Mesenchymal stem cell (in vitro differentiated cells and primary cell): ENCODE measurements around the gene PRCC.

ENCODE experiments used
- DNase-seq: peaks from one replicate; pipeline ENCODE4 v3.0.0-alpha.2; 2013
- H2AFZ ChIP-seq: one replicate; pipeline ENCODE4 v1.6.1; 2013; ENCODE audit warnings: low read depth, mild to moderate bottlenecking, control low read depth, inconsistent platforms, low read length, moderate library complexity
- H2AK5ac ChIP-seq: 2 replicates; pipeline ENCODE4 v1.6.1; 2013; ENCODE audit warnings: low read length, moderate library complexity, mild to moderate bottlenecking, inconsistent platforms; ENCODE audit not compliant: severe bottlenecking
- H2BK120ac ChIP-seq: one replicate; pipeline ENCODE4 v1.6.1; 2013; ENCODE audit warnings: low read depth, mild to moderate bottlenecking, inconsistent platforms, low read length, moderate library complexity
- H2BK12ac ChIP-seq, 2 experiments: one replicate each; pipeline ENCODE4 v1.6.1; 2013; ENCODE audit warnings: inconsistent platforms in 2 of 2, low read length in 2 of 2, mild to moderate bottlenecking in 2 of 2, moderate library complexity in 2 of 2, control low read depth in 1 of 2
- H2BK15ac ChIP-seq: one replicate; pipeline ENCODE4 v1.6.1; 2013; ENCODE audit warnings: mild to moderate bottlenecking, low read depth, inconsistent platforms; ENCODE audit not compliant: poor library complexity, severe bottlenecking
- H2BK5ac ChIP-seq: 2 replicates; pipeline ENCODE4 v1.6.1; 2013; ENCODE audit warnings: low read depth, mild to moderate bottlenecking, low read length, control low read depth, inconsistent platforms; ENCODE audit not compliant: poor library complexity, severe bottlenecking
- H3K14ac ChIP-seq, 2 experiments: one replicate each; pipeline ENCODE4 v1.6.1; 2013; ENCODE audit warnings: inconsistent platforms in 2 of 2, low read length in 2 of 2, control low read depth in 1 of 2, mild to moderate bottlenecking in 1 of 2, moderate library complexity in 1 of 2
- H3K18ac ChIP-seq, 2 experiments: one replicate each; pipeline ENCODE4 v1.6.1; 2013; ENCODE audit warnings: inconsistent platforms in 2 of 2, low read length in 2 of 2, control low read depth in 1 of 2, low read depth in 1 of 2, mild to moderate bottlenecking in 1 of 2
- H3K23ac ChIP-seq, 2 experiments: one replicate each; pipeline ENCODE4 v1.6.1; 2013; ENCODE audit warnings: inconsistent platforms in 2 of 2, low read length in 2 of 2, mild to moderate bottlenecking in 2 of 2, moderate library complexity in 2 of 2, control low read depth in 1 of 2
- H3K27ac ChIP-seq: 2 replicates; pipeline ENCODE4 v1.5.1; 2013; ENCODE audit warnings: mild to moderate bottlenecking, moderate library complexity, low read length, control low read depth, inconsistent platforms; ENCODE audit not compliant: poor library complexity, severe bottlenecking
- H3K27me3 ChIP-seq, 2 experiments: 2 replicates each; pipeline versions ENCODE4 v1.6.1 to v1.7.0; 2013; ENCODE audit warnings: low read length in 2 of 2, mild to moderate bottlenecking in 2 of 2, moderate library complexity in 2 of 2, control low read depth in 1 of 2, inconsistent platforms in 1 of 2; ENCODE audit not compliant: control insufficient read depth in 1 of 2, insufficient read depth in 1 of 2
- H3K36me3 ChIP-seq, 2 experiments: 2 replicates each; pipeline versions ENCODE4 v1.6.1 to v1.7.0; 2013; ENCODE audit warnings: low read length in 2 of 2, control low read depth in 1 of 2, inconsistent platforms in 1 of 2, low read depth in 1 of 2, mild to moderate bottlenecking in 1 of 2; ENCODE audit not compliant: insufficient read depth in 2 of 2, control insufficient read depth in 1 of 2
- H3K4ac ChIP-seq, 2 experiments: one replicate each; pipeline ENCODE4 v1.6.1; 2013; ENCODE audit warnings: inconsistent platforms in 2 of 2, low read length in 2 of 2, mild to moderate bottlenecking in 2 of 2, moderate library complexity in 2 of 2, control low read depth in 1 of 2, low read depth in 1 of 2
- H3K4me1 ChIP-seq: 2 replicates; pipeline ENCODE4 v1.6.1; 2013; ENCODE audit warnings: low read depth, low read length, control low read depth; ENCODE audit not compliant: control insufficient read depth, insufficient read depth
- H3K4me2 ChIP-seq: 2 replicates; pipeline ENCODE4 v1.6.1; 2013; ENCODE audit warnings: low read length, mild to moderate bottlenecking, inconsistent platforms; ENCODE audit not compliant: poor library complexity, severe bottlenecking
- H3K4me3 ChIP-seq, 2 experiments: 2 replicates each; pipeline versions ENCODE4 v1.5.1 to v1.7.0; 2013; ENCODE audit warnings: low read length in 2 of 2, mild to moderate bottlenecking in 2 of 2, control low read depth in 1 of 2, low read depth in 1 of 2; ENCODE audit not compliant: insufficient read depth in 1 of 2
- H3K79me1 ChIP-seq: replicated peaks from 2 replicates; pipeline ENCODE4 v1.6.1; 2013; ENCODE audit warnings: mild to moderate bottlenecking, control low read depth, low read length, inconsistent platforms; ENCODE audit not compliant: poor library complexity, severe bottlenecking
- H3K9ac ChIP-seq: 2 replicates; pipeline ENCODE4 v1.7.0; 2013; ENCODE audit warnings: mild to moderate bottlenecking, low read length, moderate library complexity
- H3K9me3 ChIP-seq: 2 replicates; pipeline ENCODE4 v1.7.0; 2013; ENCODE audit warnings: mild to moderate bottlenecking, low read length; ENCODE audit not compliant: control insufficient read depth
- H4K8ac ChIP-seq: one replicate; pipeline ENCODE4 v1.6.1; 2013; ENCODE audit warnings: inconsistent platforms, mild to moderate bottlenecking, low read length, moderate library complexity
- H4K91ac ChIP-seq: one replicate; pipeline ENCODE4 v1.6.1; 2013; ENCODE audit warnings: mild to moderate bottlenecking, low read length, inconsistent platforms
- WGBS: methylation state at CpG from one replicate; pipeline ENCODE4 v1.1.7; 2013; ENCODE audit warnings: mixed read lengths; 5-methylcytosine and 5-hydroxymethylcytosine counted together

Gene PRCC

GRCh38 chr1:156842618-156843300, 75.4 kb downstream of the PRCC start:
- WGBS = 79% methylated on average over 9 of the region's 9 CpGs

DNA sequence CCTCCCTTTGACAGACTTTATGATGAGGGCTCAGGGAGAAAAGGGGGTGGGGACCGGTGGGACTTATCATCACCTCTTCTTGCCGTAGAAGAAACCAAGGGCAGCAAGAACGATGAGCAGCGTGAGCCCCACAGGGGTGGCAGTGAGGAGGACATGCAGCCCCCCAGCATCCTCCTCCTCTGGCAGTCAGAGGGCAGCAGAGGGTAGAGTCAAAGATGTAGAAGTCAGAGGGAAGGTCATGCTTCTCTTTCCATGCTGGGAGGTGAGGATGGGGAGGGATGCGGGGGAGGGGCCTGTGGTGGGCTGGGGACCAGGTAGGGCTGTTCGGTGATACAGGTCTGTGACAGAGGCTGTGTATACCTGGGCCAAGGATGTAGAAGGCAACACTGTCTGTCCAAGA, 76.8 kb downstream of the PRCC start:
- no peak for DNase-seq
- H3K4me2 ChIP-seq = no peak overlapping the region
- H4K91ac ChIP-seq = no peak overlapping the region
- no peak overlapping the region for H2BK120ac ChIP-seq
- 63% methylated on average over 6 of the region's 6 CpGs for WGBS
- no peak overlapping the region for H3K27ac ChIP-seq
- H3K4ac ChIP-seq = no peak overlapping the region
- peaks cover 92 to 96% of the 10 kb centered on the region in 2 experiments for H3K27me3 ChIP-seq
- H2AK5ac ChIP-seq = no peak overlapping the region
- H2BK5ac ChIP-seq = no peak overlapping the region
- no peak overlapping the region for H3K9ac ChIP-seq
- H3K9me3 ChIP-seq = no peaks in the 10 kb centered on the region
- H3K36me3 ChIP-seq = no peaks in the 10 kb centered on the region
- no peak overlapping the region for H3K18ac ChIP-seq
- H2BK15ac ChIP-seq = no peak overlapping the region
- peaks cover 12% of the 10 kb centered on the region for H3K4me1 ChIP-seq
- no peak overlapping the region for H4K8ac ChIP-seq
- H2BK12ac ChIP-seq = no peak overlapping the region
- no peak overlapping the region for H3K4me3 ChIP-seq
- no peak overlapping the region for H2AFZ ChIP-seq
- H3K23ac ChIP-seq = no peak overlapping the region
- no peaks in the 10 kb centered on the region for H3K79me1 ChIP-seq
- no peak overlapping the region for H3K14ac ChIP-seq

More at GRCh38 chr1:156842618-156843300, 75.4 kb downstream of the PRCC start:
- Histone ChIP-seq H2BK15ac (no peak overlapping the region), H3K9ac (no peak overlapping the region), H3K79me1 (no peaks in the 10 kb centered on the region), H3K18ac (no peak overlapping the region), H4K8ac (no peak overlapping the region), H3K4me3 (no peak overlapping the region), H3K14ac (no peak overlapping the region), H3K4me2 (no peak overlapping the region), H2BK12ac (no peak overlapping the region), H3K23ac (no peak overlapping the region), H3K27ac (no peak overlapping the region), H3K4ac (no peak overlapping the region), H3K36me3 (no peaks in the 10 kb centered on the region), H3K4me1 (peaks cover 8% of the 10 kb centered on the region), H2AFZ (no peak overlapping the region), H2BK5ac (no peak overlapping the region), H4K91ac (no peak overlapping the region), H3K27me3 (peaks cover 91 to 95% of the 10 kb centered on the region in 2 experiments), H3K9me3 (no peaks in the 10 kb centered on the region), H2BK120ac (no peak overlapping the region), H2AK5ac (no peak overlapping the region)
- DNase-seq = no peak

GRCh38 chr1:156844638-156845037, 77.3 kb downstream of the PRCC start:
- no peaks in the 10 kb centered on the region for H3K79me1 ChIP-seq
- no peak overlapping the region for H3K23ac ChIP-seq
- H4K91ac ChIP-seq = no peak overlapping the region
- no peak overlapping the region for H4K8ac ChIP-seq
- WGBS = 37% methylated on average over 12 of the region's 14 CpGs
- no peak overlapping the region for H3K4ac ChIP-seq
- H3K4me1 ChIP-seq = peaks cover 11% of the 10 kb centered on the region
- H2BK120ac ChIP-seq = no peak overlapping the region
- no peak overlapping the region for H3K18ac ChIP-seq
- DNase-seq = no peak
- no peak overlapping the region for H2BK12ac ChIP-seq
- H2BK5ac ChIP-seq = no peak overlapping the region
- H2BK15ac ChIP-seq = no peak overlapping the region
- peaks cover 92 to 95% of the 10 kb centered on the region in 2 experiments for H3K27me3 ChIP-seq
- H2AFZ ChIP-seq = no peak overlapping the region
- no peak overlapping the region for H3K14ac ChIP-seq
- no peaks in the 10 kb centered on the region for H3K9me3 ChIP-seq
- H3K4me2 ChIP-seq = no peak overlapping the region
- no peak overlapping the region for H3K9ac ChIP-seq
- H3K4me3 ChIP-seq = no peak overlapping the region
- no peak overlapping the region for H2AK5ac ChIP-seq
- no peaks in the 10 kb centered on the region for H3K36me3 ChIP-seq
- H3K27ac ChIP-seq = no peak overlapping the region

DNA sequence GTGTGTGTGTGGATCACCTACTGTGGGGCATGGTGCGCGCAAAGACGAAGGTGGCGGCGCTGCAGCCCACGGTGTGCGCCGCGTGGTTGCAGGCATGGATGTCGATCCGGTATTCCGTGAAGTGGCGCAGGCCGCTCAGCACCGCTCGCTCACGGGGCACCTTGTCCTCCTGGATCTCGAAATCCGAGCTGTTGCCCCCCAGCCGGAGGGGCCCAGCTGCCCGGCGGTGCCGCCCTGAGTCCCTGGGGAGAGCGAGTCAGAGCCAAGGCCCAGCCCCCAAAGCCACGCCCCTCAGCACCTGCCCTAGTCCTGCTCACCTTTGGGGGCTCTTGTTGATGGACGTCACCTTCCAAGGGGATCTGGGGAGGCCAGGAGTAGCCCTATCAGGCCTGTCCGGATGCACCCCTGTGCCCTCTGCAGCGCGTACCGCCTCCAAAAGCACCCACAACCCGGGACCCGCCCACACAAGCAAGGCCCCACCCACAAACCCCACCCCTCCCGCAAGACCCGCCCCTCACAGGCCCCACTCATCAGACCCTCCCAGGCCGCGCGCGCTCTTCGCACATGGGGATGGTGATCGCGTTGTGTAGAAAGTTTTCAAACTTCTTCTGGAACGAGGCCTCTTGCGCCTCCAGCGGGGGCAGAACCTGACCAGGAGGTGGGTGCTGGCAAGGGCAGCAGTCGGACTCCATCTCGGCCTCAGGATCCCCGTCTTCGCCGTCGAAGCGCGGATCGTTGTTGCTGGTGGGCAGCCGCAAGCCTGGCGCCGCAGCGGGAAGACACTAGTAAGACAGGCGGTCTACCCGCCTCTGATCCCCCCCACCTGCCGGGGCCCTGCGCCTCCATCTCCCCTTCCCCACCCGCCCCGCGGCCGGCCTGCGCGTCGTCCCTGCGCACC, 78.0 kb downstream of the PRCC start:
- Histone ChIP-seq H3K18ac (no peak overlapping the region), H2AK5ac (no peak overlapping the region), H2AFZ (no peak overlapping the region), H2BK120ac (no peak overlapping the region), H3K27ac (no peak overlapping the region), H3K4me1 (peaks cover 10% of the 10 kb centered on the region), H4K8ac (no peak overlapping the region), H2BK5ac (no peak overlapping the region), H3K36me3 (no peaks in the 10 kb centered on the region), H3K4ac (no peak overlapping the region), H2BK12ac (no peak overlapping the region), H3K9ac (no peak overlapping the region), H3K4me3 (no peak overlapping the region), H3K9me3 (no peaks in the 10 kb centered on the region), H3K23ac (peak overlapping the region in 1 of 2 experiments; percentile 23), H2BK15ac (no peak overlapping the region), H3K27me3 (peaks cover 91 to 93% of the 10 kb centered on the region in 2 experiments), H4K91ac (no peak overlapping the region), H3K14ac (no peak overlapping the region), H3K4me2 (no peak overlapping the region), H3K79me1 (no peaks in the 10 kb centered on the region)
- no peak for DNase-seq
- 9% methylated on average over 63 of the region's 69 CpGs for WGBS
